ENCODE data around the gene SLC17A9. TPM values are rescaled to one million over a fixed set of nuclear protein-coding genes. Genes with fewer than 3 reads are reported as not detected.
A peak's percentile ranks its signal among the peaks of the same experiment; 100 is the strongest.

The SLC17A9 gene
- total and polyA plus RNA-seq, 8 donors, result 0.63 to 7.7 (median 3.1) TPM

DNA sequence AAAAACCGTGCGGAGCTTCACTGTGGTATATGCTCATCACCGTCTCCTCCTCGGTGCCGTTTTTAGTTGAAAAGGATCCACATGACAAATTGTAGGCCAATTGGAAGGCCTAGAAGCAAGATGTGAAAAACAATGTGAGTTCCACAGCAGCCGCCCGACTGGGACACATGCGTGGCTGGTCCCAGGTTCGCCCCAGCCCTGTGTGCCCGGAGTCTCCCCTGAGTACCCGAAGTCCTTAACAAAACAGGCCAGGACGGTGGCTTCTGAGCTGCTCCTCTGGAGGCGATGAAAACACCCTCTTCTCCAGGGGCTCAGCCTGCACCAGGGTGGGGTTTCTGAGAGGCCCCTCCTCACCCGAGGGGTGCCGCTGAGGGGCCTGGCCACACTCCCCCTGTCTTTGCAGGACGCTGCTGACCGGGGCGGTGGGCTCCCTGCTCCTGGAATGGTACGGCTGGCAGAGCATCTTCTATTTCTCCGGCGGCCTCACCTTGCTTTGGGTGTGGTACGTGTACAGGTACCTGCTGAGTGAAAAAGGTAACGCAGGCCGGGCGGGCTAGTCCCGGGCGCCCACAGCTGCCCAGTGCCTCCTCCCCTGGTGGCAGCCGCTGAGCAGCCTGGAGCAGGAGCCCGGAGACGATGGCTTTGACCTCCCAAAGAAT lies 9.8 kb downstream of the SLC17A9 start:
- Histone ChIP-seq H3K4me3 (no peak overlapping the region), H3K36me3 (no peaks in the 10 kb centered on the region), H3K27me3 (no peaks in the 10 kb centered on the region), H3K9me3 (no peaks in the 10 kb centered on the region), H3K4me1 (no peaks in the 10 kb centered on the region), H3K27ac (no peak overlapping the region)
- WGBS, 2 donors, result 84 to 90% methylated on average over 27 to 30 of the region's 30 CpGs
- ATAC-seq, result no peak
- TF ChIP-seq, protein P1, sequence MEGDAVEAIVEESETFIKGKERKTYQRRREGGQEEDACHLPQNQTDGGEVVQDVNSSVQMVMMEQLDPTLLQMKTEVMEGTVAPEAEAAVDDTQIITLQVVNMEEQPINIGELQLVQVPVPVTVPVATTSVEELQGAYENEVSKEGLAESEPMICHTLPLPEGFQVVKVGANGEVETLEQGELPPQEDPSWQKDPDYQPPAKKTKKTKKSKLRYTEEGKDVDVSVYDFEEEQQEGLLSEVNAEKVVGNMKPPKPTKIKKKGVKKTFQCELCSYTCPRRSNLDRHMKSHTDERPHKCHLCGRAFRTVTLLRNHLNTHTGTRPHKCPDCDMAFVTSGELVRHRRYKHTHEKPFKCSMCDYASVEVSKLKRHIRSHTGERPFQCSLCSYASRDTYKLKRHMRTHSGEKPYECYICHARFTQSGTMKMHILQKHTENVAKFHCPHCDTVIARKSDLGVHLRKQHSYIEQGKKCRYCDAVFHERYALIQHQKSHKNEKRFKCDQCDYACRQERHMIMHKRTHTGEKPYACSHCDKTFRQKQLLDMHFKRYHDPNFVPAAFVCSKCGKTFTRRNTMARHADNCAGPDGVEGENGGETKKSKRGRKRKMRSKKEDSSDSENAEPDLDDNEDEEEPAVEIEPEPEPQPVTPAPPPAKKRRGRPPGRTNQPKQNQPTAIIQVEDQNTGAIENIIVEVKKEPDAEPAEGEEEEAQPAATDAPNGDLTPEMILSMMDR (IDR thresholded peaks at IDR 0.05), result no peak
- peak in 1 of 6 donors; percentile 49 for DNase-seq
- no peak for FAIRE-seq
- intact Hi-C loops (cut with DNase I), result no loop called here

DNA sequence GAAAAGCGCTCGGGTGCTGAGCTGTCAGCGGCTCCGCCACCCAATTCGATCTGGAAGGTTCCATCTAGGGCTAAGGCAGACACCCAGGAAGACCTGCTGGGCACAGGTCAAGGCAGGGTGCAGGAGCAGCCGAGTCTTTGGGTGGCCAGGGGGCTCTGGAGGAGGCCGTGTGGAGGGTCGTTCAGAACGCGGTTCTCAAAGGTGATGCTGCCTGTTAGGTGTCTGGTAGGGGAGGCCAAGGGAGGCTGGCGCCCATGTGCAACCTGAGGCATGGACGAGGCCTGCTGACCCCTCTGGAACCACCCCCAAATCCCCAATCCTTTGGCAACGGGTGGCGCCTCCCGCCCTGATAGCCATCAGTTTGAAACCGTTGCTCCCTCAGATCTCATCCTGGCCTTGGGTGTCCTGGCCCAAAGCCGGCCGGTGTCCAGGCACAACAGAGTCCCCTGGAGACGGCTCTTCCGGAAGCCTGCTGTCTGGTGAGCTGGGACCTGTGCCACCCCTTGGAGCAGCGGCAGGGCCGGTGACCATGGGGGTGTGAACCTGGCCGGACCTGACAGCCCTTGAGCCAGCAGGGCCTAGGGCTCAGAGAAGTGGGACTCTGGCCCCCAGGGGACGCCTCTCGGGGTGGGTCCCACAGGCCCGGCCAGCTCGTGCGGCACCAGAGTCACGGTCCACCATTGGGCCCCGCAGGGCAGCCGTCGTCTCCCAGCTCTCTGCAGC lies 10.5 kb downstream of the SLC17A9 start:
- Histone ChIP-seq H3K27ac (no peak overlapping the region), H3K36me3 (no peaks in the 10 kb centered on the region), H3K9me3 (no peaks in the 10 kb centered on the region), H3K27me3 (no peaks in the 10 kb centered on the region), H3K4me3 (no peak overlapping the region), H3K4me1 (no peaks in the 10 kb centered on the region)
- intact Hi-C loops (cut with DNase I), result no loop called here
- TF ChIP-seq, protein P1 (IDR thresholded peaks at IDR 0.05), result no peak
- 76 to 77% methylated on average over 30 to 32 of the region's 32 CpGs for WGBS, 2 donors
- DNase-seq (peak in 2 of 6 donors; percentile 16 to 52), ATAC-seq (no peak), FAIRE-seq (no peak)

DNA sequence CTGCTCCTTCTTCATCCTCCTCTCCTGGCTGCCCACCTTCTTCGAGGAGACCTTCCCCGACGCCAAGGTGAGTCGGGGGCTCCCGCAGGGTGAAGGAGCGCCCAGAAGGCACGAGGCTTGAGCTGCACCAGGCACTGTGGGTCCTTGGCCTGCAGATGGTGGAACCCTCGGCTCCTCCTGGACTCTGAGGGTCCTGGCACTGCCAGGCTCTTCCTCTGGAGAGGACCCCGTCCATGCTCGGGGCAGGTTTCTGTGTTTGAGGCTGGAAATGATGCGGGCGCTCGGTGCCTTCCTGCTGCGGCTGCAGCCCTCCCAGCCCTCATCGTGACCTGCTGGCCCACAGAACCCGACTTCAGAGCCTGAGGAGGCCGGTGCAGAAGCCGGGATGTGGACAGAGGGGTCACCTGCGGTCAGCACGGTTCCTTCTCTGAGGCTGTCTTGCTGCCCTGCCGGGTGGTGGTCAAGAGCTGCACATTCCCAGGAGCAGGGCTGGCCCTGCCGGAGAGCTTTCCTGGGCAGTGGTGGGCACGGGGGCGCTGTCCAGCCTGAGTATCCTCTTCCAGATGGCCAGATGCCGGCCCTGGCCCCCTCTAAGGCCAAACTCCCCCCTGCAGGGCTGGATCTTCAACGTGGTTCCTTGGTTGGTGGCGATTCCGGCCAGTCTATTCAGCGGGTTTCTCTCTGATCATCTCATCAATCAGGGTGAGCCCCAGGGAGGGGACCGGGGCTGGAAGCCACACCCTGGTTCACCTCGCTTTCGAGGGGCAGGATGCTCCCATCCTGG lies 11.3 kb downstream of the SLC17A9 start:
- 69 to 87% methylated on average over 32 of the region's 32 CpGs for WGBS, 2 donors
- H3K27ac ChIP-seq, result no peak overlapping the region
- no peaks in the 10 kb centered on the region for H3K4me1 ChIP-seq
- no peaks in the 10 kb centered on the region for H3K9me3 ChIP-seq
- TF ChIP-seq, protein P1 (IDR thresholded peaks at IDR 0.05), result no peak
- no peak overlapping the region for H3K4me3 ChIP-seq
- intact Hi-C loops (cut with DNase I), result no loop called here
- DNase-seq (peak in 2 of 6 donors; percentile 5 to 47), FAIRE-seq (no peak), ATAC-seq (no peak)
- H3K27me3 ChIP-seq, result no peaks in the 10 kb centered on the region
- no peaks in the 10 kb centered on the region for H3K36me3 ChIP-seq

DNA sequence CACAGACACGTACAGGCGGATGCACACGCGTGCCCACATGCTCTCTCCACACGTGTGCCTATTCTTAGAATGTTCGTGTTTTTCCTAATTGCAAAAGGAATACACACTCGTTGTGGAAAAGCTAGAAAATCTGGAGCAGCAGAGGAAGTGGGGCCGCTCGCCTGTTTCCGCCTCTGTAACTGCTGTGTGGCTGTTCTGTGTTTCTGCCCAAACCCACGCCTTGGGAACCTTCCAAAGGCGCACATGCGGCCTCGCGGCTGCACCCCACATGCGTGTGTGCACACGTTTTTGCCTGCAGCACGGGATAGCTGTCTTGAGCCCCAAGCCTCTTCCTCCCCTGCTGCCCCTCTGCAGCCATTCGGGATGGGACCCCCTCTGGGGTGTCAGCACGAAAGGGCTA lies 12.2 kb downstream of the SLC17A9 start:
- intact Hi-C loops (cut with DNase I), result no loop called here
- FAIRE-seq, result no peak
- Histone ChIP-seq H3K27me3 (no peaks in the 10 kb centered on the region), H3K9me3 (no peaks in the 10 kb centered on the region), H3K4me1 (no peaks in the 10 kb centered on the region), H3K27ac (no peak overlapping the region), H3K36me3 (no peaks in the 10 kb centered on the region), H3K4me3 (no peak overlapping the region)
- no peak for ATAC-seq
- 66 to 78% methylated on average over 20 of the region's 20 CpGs for WGBS, 2 donors
- TF ChIP-seq, protein P1 (IDR thresholded peaks at IDR 0.05), result no peak
- DNase-seq, result peak in 1 of 6 donors; percentile 38
